ENCODE data around the gene CMIP.
"Not testable (repeated sequence)": the region's sequence is repeated elsewhere in the genome, so short reads cannot be mapped to it uniquely, and the experiment has no call there.

Gene CMIP

GRCh38 chr16:81419806-81420205, 24.8 kb upstream of the CMIP start:
- no peak overlapping the region for H3K27ac ChIP-seq
- DNase-seq (ENCODE audit: low read depth, low spot score), result no peak

- H3K27ac ChIP-seq, result no peak overlapping the region
- no peak for DNase-seq (ENCODE audit: low read depth, low spot score)
Observed at GRCh38 chr16:81421126-81421525, 23.5 kb upstream of the CMIP start.

GRCh38 chr16:81421536-81421935, 23.1 kb upstream of the CMIP start:
- no peak for DNase-seq (ENCODE audit: low read depth, low spot score)

GRCh38 chr16:81422153-81422552, 22.5 kb upstream of the CMIP start:
- not testable (repeated sequence) for DNase-seq (ENCODE audit: low read depth, low spot score); H3K27ac ChIP-seq

More at GRCh38 chr16:81421536-81421935, 23.1 kb upstream of the CMIP start:
- H3K27ac ChIP-seq, result no peak overlapping the region

GRCh38 chr16:81424771-81425170, 19.8 kb upstream of the CMIP start:
- DNase-seq (ENCODE audit: low read depth, low spot score), result no peak
- no peak overlapping the region for H3K27ac ChIP-seq

- no peak for DNase-seq (ENCODE audit: low read depth, low spot score)
- H3K27ac ChIP-seq, result no peak overlapping the region
Observed at GRCh38 chr16:81427219-81427618, 17.4 kb upstream of the CMIP start.

- H3K27ac ChIP-seq, result no peak overlapping the region
- DNase-seq (ENCODE audit: low read depth, low spot score), result no peak
Observed at GRCh38 chr16:81429045-81429521, 15.5 kb upstream of the CMIP start.

- no peak for DNase-seq (ENCODE audit: low read depth, low spot score)
- H3K27ac ChIP-seq, result no peak overlapping the region
Observed at GRCh38 chr16:81431554-81432353, 12.9 kb upstream of the CMIP start.

GRCh38 chr16:81432937-81433557, 11.6 kb upstream of the CMIP start:
- DNase-seq (ENCODE audit: low read depth, low spot score), result no peak
- no peak overlapping the region for H3K27ac ChIP-seq

GRCh38 chr16:81435103-81435502, 9.5 kb upstream of the CMIP start:
- H3K27ac ChIP-seq, result no peak overlapping the region
- no peak for DNase-seq (ENCODE audit: low read depth, low spot score)

- H3K27ac ChIP-seq, result no peak overlapping the region
- no peak for DNase-seq (ENCODE audit: low read depth, low spot score)
Observed at GRCh38 chr16:81435567-81435966, 9.0 kb upstream of the CMIP start.

- no peak overlapping the region for H3K27ac ChIP-seq
- DNase-seq (ENCODE audit: low read depth, low spot score), result no peak
Observed at GRCh38 chr16:81436386-81436785, 8.2 kb upstream of the CMIP start.

- peak overlapping the region; percentile 39 for H3K27ac ChIP-seq
- no peak for DNase-seq (ENCODE audit: low read depth, low spot score)
Observed at GRCh38 chr16:81437865-81438264, 6.7 kb upstream of the CMIP start.

- peak overlapping the region; percentile 10 for H3K27ac ChIP-seq
- DNase-seq (ENCODE audit: low read depth, low spot score), result no peak
Observed at GRCh38 chr16:81440888-81441761, 3.5 kb upstream of the CMIP start.

- DNase-seq (ENCODE audit: low read depth, low spot score), result no peak
- H3K27ac ChIP-seq, result no peak overlapping the region
Observed at GRCh38 chr16:81442220-81442915, 2.2 kb upstream of the CMIP start.

- peak overlapping the region; percentile 97 for H3K27ac ChIP-seq
- no peak for DNase-seq (ENCODE audit: low read depth, low spot score)
Observed at GRCh38 chr16:81442916-81443687, 1.5 kb upstream of the CMIP start.

GRCh38 chr16:81443688-81444447, 740 bp upstream of the CMIP start:
- DNase-seq (ENCODE audit: low read depth, low spot score), result no peak
- H3K27ac ChIP-seq, result peak overlapping the region; percentile 97

- peak overlapping the region; percentile 97 for H3K27ac ChIP-seq
- DNase-seq (ENCODE audit: low read depth, low spot score), result no peak
Observed at GRCh38 chr16:81445143-81445961, 744 bp downstream of the CMIP start.

Data from epithelial cell of prostate (primary cell).